ENCODE results near the gene SKAP1.
"Not testable (repeated sequence)": the region's sequence is repeated elsewhere in the genome, so short reads cannot be mapped to it uniquely, and the experiment has no call there.

Gene SKAP1

DNA sequence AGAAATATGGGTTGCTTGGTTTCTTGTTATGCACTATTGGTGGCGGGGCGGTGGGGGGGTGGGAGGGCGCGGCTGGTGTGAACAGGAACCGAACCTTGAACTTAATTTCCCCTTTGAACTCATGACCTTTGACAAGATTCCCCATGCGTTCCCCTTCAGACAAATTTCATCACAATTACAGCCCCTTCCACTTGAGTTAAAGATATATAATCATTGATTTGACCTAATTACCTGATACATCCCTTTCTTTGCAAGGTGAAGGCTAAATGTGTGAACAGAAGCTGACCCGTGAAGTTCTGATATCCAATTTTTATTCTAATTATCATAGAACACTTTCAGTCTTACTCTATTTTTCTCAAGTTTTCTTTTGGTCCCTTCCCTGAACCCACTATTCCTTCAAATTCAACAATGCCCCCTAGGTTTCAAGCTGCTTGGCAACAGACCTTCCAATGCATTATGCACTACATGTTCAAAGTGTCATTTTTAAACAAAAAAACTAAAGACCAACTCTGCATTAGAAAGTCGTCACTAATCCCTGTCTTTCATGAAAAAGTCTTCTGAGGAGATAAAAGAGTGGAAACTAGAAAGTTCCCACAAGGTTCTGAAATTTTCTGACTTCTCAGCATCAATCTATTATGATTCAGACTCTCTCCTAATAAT is 116.8 kb downstream of the SKAP1 start:
- DNase-seq = no peak

GRCh38 chr17:48311324-48311723 is 118.7 kb downstream of the SKAP1 start:
- DNase-seq = no peak

DNA sequence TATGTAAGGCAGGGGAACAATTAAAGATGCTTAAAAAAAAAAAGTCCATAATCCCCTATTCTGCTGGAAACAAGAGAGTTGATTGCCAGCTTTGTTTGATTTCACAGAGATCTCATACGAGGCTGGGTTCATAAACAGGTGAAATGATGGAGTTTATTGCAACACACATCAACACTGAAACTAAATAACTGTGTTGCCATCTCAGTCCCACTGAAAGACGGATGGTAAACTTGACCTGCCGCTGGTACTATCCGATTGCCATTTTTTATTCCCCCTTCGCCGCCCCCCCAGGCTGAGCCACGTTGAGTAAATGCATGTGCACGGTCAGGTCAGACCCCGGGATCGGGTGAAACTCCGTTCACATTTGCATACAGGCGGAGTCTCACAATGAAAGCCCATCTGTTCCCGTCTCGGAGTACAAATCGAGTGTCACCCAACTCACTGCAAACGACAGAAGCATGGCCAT is 119.2 kb downstream of the SKAP1 start:
- no peak for DNase-seq

- DNase-seq = no peak
Measured at GRCh38 chr17:48308581-48308980, 121.4 kb downstream of the SKAP1 start.

GRCh38 chr17:48307814-48308411 is 122.1 kb downstream of the SKAP1 start:
- peak; percentile 63 for DNase-seq

DNA sequence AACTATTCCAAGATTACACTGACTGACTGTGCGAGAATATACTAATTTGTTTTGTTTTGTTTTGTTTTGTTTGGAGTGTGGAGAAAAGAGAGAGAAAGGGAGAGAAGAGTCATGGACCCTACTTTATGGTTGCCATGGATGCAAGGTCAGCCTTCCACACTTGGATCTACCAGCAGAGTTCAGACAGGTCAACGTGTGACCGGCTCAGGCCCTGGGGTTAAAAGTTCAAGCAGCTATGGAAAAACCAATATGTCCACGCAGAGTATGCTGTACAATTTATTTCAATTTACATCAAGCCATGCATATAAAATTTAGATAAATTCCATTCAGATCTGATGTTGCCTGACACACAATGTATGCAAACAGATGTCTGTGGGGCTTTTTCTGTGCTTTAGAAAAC is 122.8 kb downstream of the SKAP1 start:
- no peak for DNase-seq

- DNase-seq = no peak
Measured at GRCh38 chr17:48301002-48301401, 129.0 kb downstream of the SKAP1 start.

GRCh38 chr17:48299760-48300159 is 130.3 kb downstream of the SKAP1 start:
- no peak for DNase-seq

DNA sequence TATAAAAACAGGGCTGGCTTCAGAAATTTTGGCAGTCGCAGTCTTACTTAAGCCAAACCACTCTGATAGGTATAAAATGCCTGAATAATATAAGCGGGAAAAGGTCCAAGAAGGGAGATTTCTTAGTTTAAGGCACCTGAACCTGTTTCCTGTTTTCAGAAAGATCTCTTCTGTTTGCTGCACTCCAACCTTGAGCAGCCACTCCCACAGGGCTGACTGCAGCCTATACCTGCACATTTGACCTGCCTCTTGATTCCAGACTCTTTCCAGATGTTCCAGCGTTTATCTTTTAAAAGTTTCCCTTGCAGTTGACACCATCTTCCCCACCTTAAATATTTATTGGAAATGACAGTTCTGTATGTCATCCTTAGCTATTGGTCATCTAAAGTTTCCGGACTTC is 132.2 kb downstream of the SKAP1 start:
- no peak for DNase-seq

GRCh38 chr17:48296453-48296852 is 133.6 kb downstream of the SKAP1 start:
- DNase-seq = no peak

DNA sequence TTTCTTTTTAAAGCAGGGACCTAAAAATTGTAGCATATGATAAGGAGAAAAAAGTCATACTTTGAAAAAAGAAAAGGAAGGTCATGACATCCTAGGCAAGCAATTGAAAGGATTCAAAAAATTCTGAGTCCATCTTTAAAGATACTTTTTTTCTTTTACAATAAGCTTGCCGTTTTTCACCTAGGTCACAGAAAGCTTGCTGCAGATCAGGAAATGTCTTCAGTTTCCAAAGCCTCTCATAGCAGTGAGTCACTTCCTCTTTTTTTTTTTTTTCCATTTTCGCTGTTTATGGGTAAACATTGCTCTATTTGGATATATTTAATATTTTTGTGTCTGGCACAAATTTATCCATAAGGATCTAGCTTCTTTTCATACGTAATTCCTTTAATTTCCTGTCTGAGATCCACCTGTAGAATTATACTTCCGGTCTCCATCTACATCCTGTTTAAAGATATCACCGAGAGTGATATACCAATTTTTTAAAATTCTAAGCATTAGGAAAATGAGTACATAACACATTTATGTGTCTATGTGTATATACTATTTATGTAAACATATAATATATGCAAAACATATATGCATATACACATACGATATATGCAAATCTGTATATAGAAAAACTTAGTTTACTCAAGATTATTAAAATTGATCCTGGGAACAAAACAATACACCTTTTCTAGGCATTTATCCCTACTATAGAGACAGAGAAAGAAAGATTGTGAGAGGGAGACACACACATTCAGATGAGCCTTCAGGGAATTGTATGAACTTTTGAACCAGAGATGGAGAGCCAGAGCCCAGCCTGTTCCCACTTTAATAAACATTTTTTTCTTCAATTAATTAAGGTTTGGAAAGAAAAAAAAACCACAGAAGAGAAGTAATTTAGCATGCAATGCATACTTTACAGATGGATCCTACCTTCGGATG is 134.4 kb downstream of the SKAP1 start:
- no peak for DNase-seq

DNA sequence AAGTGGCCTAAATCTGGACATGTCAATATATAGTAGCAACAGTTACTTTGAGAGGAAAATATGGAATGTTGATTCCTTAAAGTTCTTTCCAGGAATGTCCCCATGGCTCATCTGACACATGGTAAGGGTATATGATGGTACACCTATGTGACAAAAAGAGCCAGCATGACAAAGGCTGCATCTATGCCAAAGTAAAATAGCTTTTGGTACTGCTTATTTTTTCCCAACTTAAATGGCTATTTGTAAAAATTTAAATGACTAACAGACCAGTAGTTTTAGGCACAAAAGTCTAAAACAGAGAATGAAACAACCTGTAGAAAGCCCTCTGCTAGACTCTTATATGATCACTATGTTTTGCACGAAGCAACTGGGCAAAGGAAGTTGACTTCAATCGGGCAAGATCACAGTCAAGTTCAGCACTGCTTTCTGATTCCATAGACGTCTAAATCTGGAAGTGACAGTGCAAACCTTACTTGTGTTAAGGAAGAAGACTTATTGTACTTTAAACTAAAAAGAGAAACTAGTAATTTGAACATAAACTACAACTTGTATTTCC is 135.1 kb downstream of the SKAP1 start:
- no peak for DNase-seq

GRCh38 chr17:48294020-48294805 is 135.8 kb downstream of the SKAP1 start:
- DNase-seq = no peak

DNA sequence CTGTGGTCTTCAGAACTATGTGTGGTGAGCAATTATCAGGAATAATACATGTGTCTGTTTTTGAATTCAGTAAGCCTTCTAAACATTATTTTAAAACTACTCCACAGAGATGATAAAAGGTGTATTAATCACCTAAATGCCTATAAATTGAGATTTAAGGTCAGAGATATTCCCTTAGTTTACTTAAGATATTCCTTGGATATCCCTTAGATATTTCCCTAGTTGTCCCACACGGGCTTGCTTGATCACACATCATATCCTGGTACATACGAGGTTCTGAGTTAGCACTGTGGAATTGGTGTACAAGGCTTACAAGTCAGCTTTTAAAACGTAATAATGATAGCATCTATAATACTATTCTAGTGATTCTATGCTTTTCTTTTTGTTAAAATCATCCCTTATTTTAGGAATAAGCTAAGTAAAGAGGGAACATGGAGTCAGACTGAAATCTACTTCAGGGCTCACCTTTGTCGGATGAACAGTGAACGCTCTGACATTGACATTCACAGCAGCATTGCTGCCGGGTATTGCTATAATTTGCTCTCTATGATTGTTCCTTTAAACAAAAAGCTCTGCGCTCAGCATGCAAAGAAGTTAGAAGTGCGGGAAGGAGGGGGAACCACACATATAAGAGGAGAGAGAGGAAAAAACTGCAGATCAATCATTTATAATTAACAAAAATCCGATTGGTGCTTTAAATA is 136.5 kb downstream of the SKAP1 start:
- no peak for DNase-seq

GRCh38 chr17:48290378-48290777 is 139.6 kb downstream of the SKAP1 start:
- DNase-seq = no peak

DNA sequence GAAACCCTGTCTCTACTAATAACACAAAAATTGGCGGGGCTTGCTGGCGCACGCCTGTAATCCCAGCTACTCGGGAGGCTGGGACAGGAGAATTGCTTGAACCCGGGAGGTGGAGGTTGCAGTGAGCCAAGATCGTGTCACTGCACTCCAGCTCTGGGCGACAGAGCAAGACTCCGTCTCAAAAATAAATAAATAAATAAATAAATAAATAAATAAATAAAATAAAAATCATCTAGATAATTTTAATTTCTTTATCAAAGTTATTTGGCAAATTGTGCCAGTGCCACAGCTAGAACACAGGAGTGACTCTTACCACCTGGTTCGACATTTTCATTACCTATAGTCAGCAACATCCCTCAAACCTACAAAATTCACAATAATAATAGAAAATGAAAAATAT is 143.1 kb downstream of the SKAP1 start:
- DNase-seq = not testable (repeated sequence)

DNA sequence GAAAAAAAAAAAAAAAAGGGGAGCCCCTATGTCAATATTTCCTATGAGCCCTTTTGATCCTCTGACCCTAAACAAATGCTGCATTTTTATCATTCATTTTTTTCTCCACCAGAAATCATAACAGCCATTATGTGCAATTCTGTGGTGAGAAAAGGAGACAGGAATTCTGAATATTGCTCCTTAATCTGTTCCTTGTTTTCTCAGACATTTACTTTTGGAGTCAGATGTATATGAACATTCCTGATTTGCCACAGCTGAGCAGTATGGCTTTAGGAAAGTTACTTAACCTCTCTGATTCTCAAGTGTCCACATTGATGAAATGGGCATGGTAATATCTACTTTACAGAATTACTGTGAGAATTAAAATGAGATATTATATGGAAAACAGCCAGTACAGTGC is 144.4 kb downstream of the SKAP1 start:
- no peak for DNase-seq

- no peak for DNase-seq
Measured at GRCh38 chr17:48283907-48284306, 146.1 kb downstream of the SKAP1 start.

- no peak for DNase-seq
Measured at GRCh38 chr17:48283411-48283810, 146.6 kb downstream of the SKAP1 start.

GRCh38 chr17:48282303-48282702 is 147.7 kb downstream of the SKAP1 start:
- no peak for DNase-seq

DNA sequence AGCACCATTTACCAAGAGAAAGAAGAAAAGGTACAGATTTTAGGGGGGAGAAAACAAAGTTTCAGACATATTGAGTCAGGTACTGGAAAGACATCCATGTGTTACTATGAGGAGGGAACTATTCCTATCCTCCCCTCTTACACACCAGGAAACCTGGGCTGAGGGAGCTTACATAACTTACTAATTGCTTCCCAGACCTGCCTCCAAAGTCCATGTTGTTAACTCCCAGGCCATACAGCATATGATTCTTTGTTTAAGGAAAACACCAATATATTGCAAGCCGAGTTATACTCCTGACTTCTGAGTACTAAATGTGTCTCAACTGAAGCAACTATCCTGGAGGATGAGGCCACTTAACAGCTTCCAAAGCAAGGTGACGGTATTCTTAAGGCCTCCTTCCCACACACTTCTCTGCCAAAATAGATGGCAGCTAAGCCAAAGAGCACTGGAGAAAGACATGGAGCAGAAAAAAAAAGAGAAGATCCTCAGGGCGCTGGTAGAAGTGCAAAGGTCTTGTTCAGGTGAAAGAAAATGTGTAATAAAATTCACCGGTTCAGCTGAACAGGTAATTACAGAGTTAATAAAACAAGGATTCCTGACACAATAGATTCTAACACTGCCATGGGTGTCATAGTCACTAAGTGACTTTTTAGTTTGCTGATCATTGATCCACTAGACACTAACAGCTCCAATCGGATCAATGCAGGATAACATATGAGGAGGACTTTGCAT is 151.1 kb downstream of the SKAP1 start:
- DNase-seq = no peak
